ENCODE measurements around the gene C1QTNF6.
"Not testable (repeated sequence)": the region's sequence is repeated elsewhere in the genome, so short reads cannot be mapped to it uniquely, and the experiment has no call there.

Gene C1QTNF6

GRCh38 chr22:37187891-37188761 is at the start of gene C1QTNF6:
Gene C1QTNF6, minus strand, starts transcription at chr22:37188247. Its CDS starts 34 bp downstream, at chr22:37188213.
- Mint-ChIP-seq H3K4me3 (no peak within 1 kb of the TSS), H3K27ac (peak within 1 kb of the TSS; percentile 30), H3K36me3 (ENCODE audit: low read depth) (no peaks in the 10 kb centered on the region), H3K4me1 (ENCODE audit: low read depth) (peaks cover 21% of the 10 kb centered on the region), H3K9me3 (no peaks in the 10 kb centered on the region), H3K27me3 (peaks cover 36% of the 10 kb centered on the region)
- intact Hi-C loops (cut with micrococcal nuclease): no loop called here

GRCh38 chr22:37235897-37236607 is 48.0 kb upstream of the C1QTNF6 start:
- peak overlapping the region; percentile 57 for H3K27ac Mint-ChIP-seq
- H3K36me3 Mint-ChIP-seq (ENCODE audit: low read depth): peaks cover 100% of the 10 kb centered on the region
- intact Hi-C loops (cut with micrococcal nuclease): no loop called here
- H3K9me3 Mint-ChIP-seq: no peaks in the 10 kb centered on the region
- H3K4me1 Mint-ChIP-seq (ENCODE audit: low read depth): peaks cover 100% of the 10 kb centered on the region
- no peaks in the 10 kb centered on the region for H3K27me3 Mint-ChIP-seq
- peak overlapping the region; percentile 21 for H3K4me3 Mint-ChIP-seq

GRCh38 chr22:37234736-37235711 is 47.0 kb upstream of the C1QTNF6 start:
- Mint-ChIP-seq H3K36me3 (ENCODE audit: low read depth) (peaks cover 96% of the 10 kb centered on the region), H3K4me3 (no peak overlapping the region)
- intact Hi-C loops (cut with micrococcal nuclease): no loop called here

GRCh38 chr22:37233751-37234631 is 45.9 kb upstream of the C1QTNF6 start:
- Mint-ChIP-seq H3K4me3 (no peak overlapping the region), H3K27me3 (no peaks in the 10 kb centered on the region), H3K27ac (peak overlapping the region; percentile 12), H3K36me3 (ENCODE audit: low read depth) (peaks cover 93% of the 10 kb centered on the region), H3K4me1 (ENCODE audit: low read depth) (peaks cover 100% of the 10 kb centered on the region), H3K9me3 (no peaks in the 10 kb centered on the region)
- intact Hi-C loops (cut with micrococcal nuclease): no loop called here

More at GRCh38 chr22:37234736-37235711, 47.0 kb upstream of the C1QTNF6 start:
- Mint-ChIP-seq H3K27ac (peak overlapping the region; percentile 12), H3K4me1 (ENCODE audit: low read depth) (peaks cover 100% of the 10 kb centered on the region), H3K27me3 (no peaks in the 10 kb centered on the region), H3K9me3 (no peaks in the 10 kb centered on the region)

GRCh38 chr22:37233371-37233750 is 45.3 kb upstream of the C1QTNF6 start:
- Mint-ChIP-seq H3K36me3 (ENCODE audit: low read depth) (peaks cover 92% of the 10 kb centered on the region), H3K4me1 (ENCODE audit: low read depth) (peaks cover 100% of the 10 kb centered on the region)
- H3K27me3 Mint-ChIP-seq; H3K9me3 Mint-ChIP-seq; H3K27ac Mint-ChIP-seq; intact Hi-C loops (cut with micrococcal nuclease); H3K4me3 Mint-ChIP-seq: not testable (repeated sequence)

GRCh38 chr22:37232140-37232998 is 44.3 kb upstream of the C1QTNF6 start:
- peak overlapping the region; percentile 30 for H3K27ac Mint-ChIP-seq
- no peak overlapping the region for H3K4me3 Mint-ChIP-seq
- no peaks in the 10 kb centered on the region for H3K27me3 Mint-ChIP-seq
- peaks cover 97% of the 10 kb centered on the region for H3K4me1 Mint-ChIP-seq (ENCODE audit: low read depth)
- intact Hi-C loops (cut with micrococcal nuclease): no loop called here
- H3K9me3 Mint-ChIP-seq: no peaks in the 10 kb centered on the region
- H3K36me3 Mint-ChIP-seq (ENCODE audit: low read depth): peaks cover 90% of the 10 kb centered on the region

- Mint-ChIP-seq H3K27ac (peak overlapping the region; percentile 94), H3K4me1 (ENCODE audit: low read depth) (peaks cover 91% of the 10 kb centered on the region), H3K27me3 (no peaks in the 10 kb centered on the region), H3K4me3 (no peak overlapping the region), H3K9me3 (no peaks in the 10 kb centered on the region), H3K36me3 (ENCODE audit: low read depth) (peaks cover 85% of the 10 kb centered on the region)
- intact Hi-C loops (cut with micrococcal nuclease): no loop called here
These were observed 43.5 kb upstream of the C1QTNF6 start for GRCh38 chr22:37231406-37232139.

GRCh38 chr22:37230673-37231405 is 42.8 kb upstream of the C1QTNF6 start:
- H3K4me3 Mint-ChIP-seq: peak overlapping the region; percentile 7
- H3K27me3 Mint-ChIP-seq: no peaks in the 10 kb centered on the region
- intact Hi-C loops (cut with micrococcal nuclease): no loop called here
- no peaks in the 10 kb centered on the region for H3K9me3 Mint-ChIP-seq
- peaks cover 91% of the 10 kb centered on the region for H3K4me1 Mint-ChIP-seq (ENCODE audit: low read depth)
- peaks cover 85% of the 10 kb centered on the region for H3K36me3 Mint-ChIP-seq (ENCODE audit: low read depth)
- peak overlapping the region; percentile 94 for H3K27ac Mint-ChIP-seq

GRCh38 chr22:37229805-37230672 is 42.0 kb upstream of the C1QTNF6 start:
- intact Hi-C loops (cut with micrococcal nuclease): no loop called here
- H3K27ac Mint-ChIP-seq: peak overlapping the region; percentile 94

GRCh38 chr22:37229012-37229804 is 41.2 kb upstream of the C1QTNF6 start:
- Mint-ChIP-seq H3K4me1 (ENCODE audit: low read depth) (peaks cover 91% of the 10 kb centered on the region), H3K36me3 (ENCODE audit: low read depth) (peaks cover 85% of the 10 kb centered on the region), H3K4me3 (peak overlapping the region; percentile 61), H3K9me3 (no peaks in the 10 kb centered on the region), H3K27ac (peak overlapping the region; percentile 94), H3K27me3 (no peaks in the 10 kb centered on the region)
- intact Hi-C loops (cut with micrococcal nuclease): no loop called here

More at GRCh38 chr22:37229805-37230672, 42.0 kb upstream of the C1QTNF6 start:
- H3K9me3 Mint-ChIP-seq: no peaks in the 10 kb centered on the region
- H3K36me3 Mint-ChIP-seq (ENCODE audit: low read depth): peaks cover 85% of the 10 kb centered on the region
- peaks cover 91% of the 10 kb centered on the region for H3K4me1 Mint-ChIP-seq (ENCODE audit: low read depth)
- peak overlapping the region; percentile 51 for H3K4me3 Mint-ChIP-seq
- no peaks in the 10 kb centered on the region for H3K27me3 Mint-ChIP-seq
